Ectodermal cell (in vitro differentiated cells): ENCODE measurements around the gene DMPK.
"Not testable (repeated sequence)": the region's sequence is repeated elsewhere in the genome, so short reads cannot be mapped to it uniquely, and the experiment has no call there.

Source experiments
- H3K27ac ChIP-seq: 2 replicates; pipeline ENCODE4 v1.7.0; 2013; ENCODE audit warnings: mild to moderate bottlenecking, low read depth, low read length; ENCODE audit not compliant: insufficient read depth, poor library complexity, severe bottlenecking
- H3K27me3 ChIP-seq: 2 replicates; pipeline ENCODE4 v1.7.0; 2013; ENCODE audit warnings: mild to moderate bottlenecking, low read length; ENCODE audit not compliant: insufficient read depth, control insufficient read depth, poor library complexity, severe bottlenecking
- H3K36me3 ChIP-seq: one replicate; pipeline ENCODE4 v1.7.0; 2013; ENCODE audit warnings: low read length; ENCODE audit not compliant: control insufficient read depth, insufficient read depth
- H3K4me1 ChIP-seq: one replicate; pipeline ENCODE4 v1.7.0; 2013; ENCODE audit warnings: low read length; ENCODE audit not compliant: control insufficient read depth, insufficient read depth
- H3K4me3 ChIP-seq: 2 replicates; pipeline ENCODE4 v1.7.0; 2013; ENCODE audit warnings: low read depth, low read length, control low read depth; ENCODE audit not compliant: insufficient read depth
- H3K9me3 ChIP-seq: 2 replicates; pipeline ENCODE4 v1.7.0; 2013; ENCODE audit warnings: mild to moderate bottlenecking, low read length, moderate library complexity; ENCODE audit not compliant: control insufficient read depth
- WGBS, 2 experiments: methylation state at CpG; one replicate each; pipeline ENCODE4 v1.1.7; 2013; ENCODE audit warnings: missing lambda C conversion rate in 2 of 2; 5-methylcytosine and 5-hydroxymethylcytosine counted together

Gene DMPK

GRCh38 chr19:45764475-45764874 lies 17.8 kb downstream of the DMPK start:
- Histone ChIP-seq H3K9me3 (no peaks in the 10 kb centered on the region), H3K36me3 (no peaks in the 10 kb centered on the region), H3K4me3 (no peak overlapping the region), H3K27ac (no peak overlapping the region), H3K27me3 (no peaks in the 10 kb centered on the region), H3K4me1 (peaks cover 32% of the 10 kb centered on the region)
- WGBS, 2 experiments = 37 to 44% methylated on average over 6 of the region's 6 CpGs

- 73 to 76% methylated on average over 27 of the region's 27 CpGs for WGBS, 2 experiments
- Histone ChIP-seq H3K27me3 (no peaks in the 10 kb centered on the region), H3K4me3 (no peak overlapping the region), H3K4me1 (peaks cover 32% of the 10 kb centered on the region), H3K27ac (no peak overlapping the region), H3K36me3 (no peaks in the 10 kb centered on the region), H3K9me3 (no peaks in the 10 kb centered on the region)
These were observed 18.5 kb downstream of the DMPK start for GRCh38 chr19:45763691-45764294.

- Histone ChIP-seq H3K9me3 (no peaks in the 10 kb centered on the region), H3K36me3 (no peaks in the 10 kb centered on the region), H3K27me3 (no peaks in the 10 kb centered on the region), H3K4me1 (peaks cover 32% of the 10 kb centered on the region), H3K4me3 (no peak overlapping the region), H3K27ac (no peak overlapping the region)
- 92 to 94% methylated on average over 15 of the region's 15 CpGs for WGBS, 2 experiments
These were observed 19.2 kb downstream of the DMPK start for GRCh38 chr19:45762870-45763631.

GRCh38 chr19:45761714-45762113 lies 20.6 kb downstream of the DMPK start:
- 68% methylated on average over 17 of the region's 17 CpGs for WGBS, 2 experiments
- Histone ChIP-seq H3K36me3 (no peaks in the 10 kb centered on the region), H3K4me3 (no peak overlapping the region), H3K27me3 (no peaks in the 10 kb centered on the region), H3K27ac (no peak overlapping the region), H3K9me3 (no peaks in the 10 kb centered on the region), H3K4me1 (peaks cover 29% of the 10 kb centered on the region)

GRCh38 chr19:45758921-45759320 lies 23.4 kb downstream of the DMPK start:
- H3K36me3 ChIP-seq = no peaks in the 10 kb centered on the region
- peaks cover under 1% of the 10 kb centered on the region for H3K4me1 ChIP-seq
- H3K27ac ChIP-seq = no peak overlapping the region
- H3K4me3 ChIP-seq = no peak overlapping the region
- 92 to 93% methylated on average over 9 of the region's 9 CpGs for WGBS, 2 experiments
- no peaks in the 10 kb centered on the region for H3K27me3 ChIP-seq
- no peaks in the 10 kb centered on the region for H3K9me3 ChIP-seq

GRCh38 chr19:45757695-45758094 lies 24.6 kb downstream of the DMPK start:
- Histone ChIP-seq H3K4me1 (no peaks in the 10 kb centered on the region), H3K27ac (no peak overlapping the region), H3K36me3 (no peaks in the 10 kb centered on the region), H3K9me3 (no peaks in the 10 kb centered on the region), H3K27me3 (no peaks in the 10 kb centered on the region), H3K4me3 (no peak overlapping the region)
- WGBS, 2 experiments = 89 to 92% methylated on average over 9 of the region's 9 CpGs

GRCh38 chr19:45754323-45754722 lies 28.0 kb downstream of the DMPK start:
- Histone ChIP-seq H3K27me3 (no peaks in the 10 kb centered on the region), H3K9me3 (no peaks in the 10 kb centered on the region)

GRCh38 chr19:45753548-45753947 lies 28.7 kb downstream of the DMPK start:
- Histone ChIP-seq H3K4me3 (no peak overlapping the region), H3K9me3 (no peaks in the 10 kb centered on the region), H3K36me3 (no peaks in the 10 kb centered on the region), H3K4me1 (no peaks in the 10 kb centered on the region), H3K27me3 (no peaks in the 10 kb centered on the region), H3K27ac (no peak overlapping the region)
- 55 to 61% methylated on average over 6 of the region's 6 CpGs for WGBS, 2 experiments

More at GRCh38 chr19:45754323-45754722, 28.0 kb downstream of the DMPK start:
- Histone ChIP-seq H3K4me3 (no peak overlapping the region), H3K36me3 (no peaks in the 10 kb centered on the region), H3K4me1 (no peaks in the 10 kb centered on the region), H3K27ac (no peak overlapping the region)
- WGBS, 2 experiments = 93 to 96% methylated on average over 8 of the region's 8 CpGs

GRCh38 chr19:45752639-45753038 lies 29.7 kb downstream of the DMPK start:
- H3K4me1 ChIP-seq = no peaks in the 10 kb centered on the region
- 89 to 93% methylated on average over 12 of the region's 12 CpGs for WGBS, 2 experiments
- H3K27ac ChIP-seq = no peak overlapping the region
- H3K4me3 ChIP-seq = no peak overlapping the region
- H3K36me3 ChIP-seq = no peaks in the 10 kb centered on the region
- H3K9me3 ChIP-seq = no peaks in the 10 kb centered on the region
- H3K27me3 ChIP-seq = no peaks in the 10 kb centered on the region

- H3K9me3 ChIP-seq, H3K4me3 ChIP-seq, H3K4me1 ChIP-seq, H3K36me3 ChIP-seq, H3K27me3 ChIP-seq, H3K27ac ChIP-seq: not testable (repeated sequence)
- WGBS, 2 experiments = 90 to 97% methylated on average over 10 of the region's 10 CpGs
These were observed 30.8 kb downstream of the DMPK start for GRCh38 chr19:45751483-45751882.
